ENCODE data around the gene PLEKHJ1.
A peak's percentile ranks its signal among the peaks of the same experiment; 100 is the strongest.

The PLEKHJ1 gene

GRCh38 chr19:2269244-2270156, 33.4 kb upstream of the PLEKHJ1 start:
- DNase-seq (ENCODE audit: low read depth) = peak; percentile 99

GRCh38 chr19:2268861-2269243, 32.7 kb upstream of the PLEKHJ1 start:
- no peak for DNase-seq (ENCODE audit: low read depth)

GRCh38 chr19:2268480-2268830, 32.3 kb upstream of the PLEKHJ1 start:
- no peak for DNase-seq (ENCODE audit: low read depth)

- DNase-seq (ENCODE audit: low read depth) = no peak
Measured at GRCh38 chr19:2266183-2266993, 30.3 kb upstream of the PLEKHJ1 start.

GRCh38 chr19:2261438-2262172, 25.5 kb upstream of the PLEKHJ1 start:
- no peak for DNase-seq (ENCODE audit: low read depth)

DNA sequence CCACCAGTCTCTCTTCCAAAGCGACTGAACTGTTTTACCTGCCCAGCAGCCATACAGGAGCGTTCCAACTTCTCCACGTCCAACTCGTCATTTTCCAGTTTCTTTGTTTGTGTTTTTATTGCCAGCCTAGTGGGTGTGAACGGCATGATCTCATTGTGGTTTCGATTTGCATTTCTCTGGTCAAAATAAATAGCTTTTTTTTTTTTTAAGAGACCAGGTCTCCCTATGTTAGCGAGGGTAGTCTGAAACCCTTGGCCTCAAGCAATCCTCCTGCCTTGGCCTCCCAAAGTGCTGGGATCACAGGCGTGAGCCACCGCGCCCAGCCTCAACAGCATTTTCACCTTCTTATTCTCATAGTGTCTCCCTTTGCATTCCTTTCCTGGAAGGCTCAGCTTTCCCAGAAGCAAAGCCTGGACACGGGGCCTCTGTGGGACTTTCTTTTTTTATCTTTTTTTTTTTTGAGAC, 24.2 kb upstream of the PLEKHJ1 start:
- no peak for DNase-seq (ENCODE audit: low read depth)

GRCh38 chr19:2259336-2259735, 23.2 kb upstream of the PLEKHJ1 start:
- no peak for DNase-seq (ENCODE audit: low read depth)

- no peak for DNase-seq (ENCODE audit: low read depth)
Measured at GRCh38 chr19:2255982-2256685, 20.0 kb upstream of the PLEKHJ1 start, which contains the start of gene JSRP1. JSRP1 (minus strand) TSS chr19:2256417; CDS start chr19:2255314, 1,103 bp downstream.

GRCh38 chr19:2255112-2255845, 19.1 kb upstream of the PLEKHJ1 start:
- no peak for DNase-seq (ENCODE audit: low read depth)

DNA sequence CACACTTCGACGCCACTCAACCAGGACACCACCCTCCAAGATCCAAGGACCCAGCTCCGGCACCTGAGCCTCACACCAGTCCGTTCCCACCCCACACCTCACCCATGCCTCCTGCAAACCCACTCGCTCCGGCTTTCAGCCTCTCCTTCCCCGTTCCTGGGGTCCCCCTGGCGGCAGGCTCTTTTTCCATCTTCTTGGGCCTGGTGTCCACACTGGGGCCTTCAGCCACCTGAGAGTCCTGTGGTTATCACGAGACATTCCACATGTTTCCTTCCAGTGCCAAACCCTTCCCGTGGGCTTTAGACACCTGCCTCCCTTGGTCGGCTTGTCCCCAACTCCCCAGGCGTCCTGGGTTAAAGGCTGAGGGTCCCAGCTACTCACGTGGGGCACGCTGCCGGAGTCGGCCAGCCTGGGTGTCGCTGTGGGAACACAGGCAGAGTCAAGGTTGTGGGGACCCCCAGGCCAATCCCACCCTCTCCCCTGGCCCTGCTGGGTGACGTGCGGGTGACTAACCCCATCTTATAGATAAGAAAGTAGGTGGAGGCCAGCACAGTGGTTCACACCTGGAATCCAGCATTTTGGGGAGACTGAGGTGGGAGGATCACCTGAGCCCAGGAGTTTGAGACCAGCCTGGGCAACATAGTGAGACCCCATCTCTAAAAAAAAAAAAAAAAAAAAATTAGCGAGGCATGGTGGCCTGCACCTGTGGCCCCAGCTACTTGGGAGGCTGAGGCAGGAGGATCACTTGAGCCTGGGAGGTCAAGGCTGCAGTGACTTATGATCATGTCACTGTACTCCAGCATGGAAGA, 18.1 kb upstream of the PLEKHJ1 start:
- no peak for DNase-seq (ENCODE audit: low read depth)

DNA sequence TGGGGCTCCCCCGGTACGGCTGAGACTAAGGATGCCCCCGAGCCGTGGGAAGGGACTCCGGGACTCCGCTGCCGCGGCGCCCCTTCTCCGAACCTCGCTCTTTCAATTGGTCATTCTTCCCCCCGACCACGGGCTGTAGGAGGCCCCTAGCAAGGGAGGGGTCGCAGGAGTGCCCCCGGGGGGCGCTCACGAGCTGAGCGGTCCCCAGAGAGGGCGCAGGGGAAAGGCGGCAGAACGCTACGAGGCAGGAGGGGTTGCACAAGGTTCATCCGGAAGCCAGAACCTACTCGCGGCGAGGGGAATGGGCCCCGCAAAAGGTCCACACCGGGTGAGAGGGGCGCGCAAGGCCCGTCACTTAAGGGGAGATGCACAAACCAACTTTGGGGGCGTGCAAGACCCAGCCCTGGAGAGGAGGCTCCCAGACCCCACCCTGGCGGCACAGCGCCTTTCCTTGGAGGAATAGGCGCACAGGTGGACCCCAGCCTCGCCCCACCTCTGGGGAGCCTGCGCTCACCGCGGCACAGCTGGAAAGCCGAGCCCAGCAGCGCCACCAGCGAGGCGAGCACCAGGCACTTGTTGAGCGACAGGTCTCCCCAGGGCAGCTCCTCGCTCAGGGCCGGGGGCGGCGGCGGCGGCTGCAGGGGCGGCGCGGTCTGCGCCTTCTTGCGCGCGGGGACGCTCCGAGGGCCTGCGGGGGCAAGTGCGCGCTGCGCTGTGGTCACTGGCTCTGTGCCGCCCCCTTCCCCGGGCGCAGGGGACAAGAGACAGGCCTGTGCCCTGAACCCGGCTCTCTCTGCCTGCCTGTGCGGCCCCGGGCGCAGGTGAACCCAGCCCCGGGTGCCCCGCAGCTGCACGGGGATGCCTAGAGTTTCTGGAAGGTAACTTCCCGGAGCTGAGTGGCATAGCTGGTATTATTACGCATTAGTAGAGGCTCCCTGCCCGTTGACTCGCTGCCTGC, 17.3 kb upstream of the PLEKHJ1 start:
- no peak for DNase-seq (ENCODE audit: low read depth)

DNA sequence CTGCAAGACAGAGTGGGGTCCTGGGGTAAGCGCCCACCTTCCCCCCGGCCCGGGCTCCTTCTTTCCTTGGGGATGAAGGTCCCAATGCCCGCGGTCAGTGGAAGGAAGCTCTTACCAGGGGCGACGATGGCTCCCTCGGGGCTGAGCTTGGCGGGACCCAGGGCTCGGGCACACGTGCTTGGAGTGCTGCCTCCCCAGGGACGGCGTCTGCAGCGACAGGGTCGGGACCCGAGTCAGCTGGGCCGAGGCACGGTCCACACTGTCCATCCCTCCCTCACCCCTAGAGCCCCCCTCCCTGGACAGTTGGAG, 16.6 kb upstream of the PLEKHJ1 start:
- no peak for DNase-seq (ENCODE audit: low read depth)

GRCh38 chr19:2252055-2252796, 16.1 kb upstream of the PLEKHJ1 start:
- DNase-seq (ENCODE audit: low read depth) = no peak

DNA sequence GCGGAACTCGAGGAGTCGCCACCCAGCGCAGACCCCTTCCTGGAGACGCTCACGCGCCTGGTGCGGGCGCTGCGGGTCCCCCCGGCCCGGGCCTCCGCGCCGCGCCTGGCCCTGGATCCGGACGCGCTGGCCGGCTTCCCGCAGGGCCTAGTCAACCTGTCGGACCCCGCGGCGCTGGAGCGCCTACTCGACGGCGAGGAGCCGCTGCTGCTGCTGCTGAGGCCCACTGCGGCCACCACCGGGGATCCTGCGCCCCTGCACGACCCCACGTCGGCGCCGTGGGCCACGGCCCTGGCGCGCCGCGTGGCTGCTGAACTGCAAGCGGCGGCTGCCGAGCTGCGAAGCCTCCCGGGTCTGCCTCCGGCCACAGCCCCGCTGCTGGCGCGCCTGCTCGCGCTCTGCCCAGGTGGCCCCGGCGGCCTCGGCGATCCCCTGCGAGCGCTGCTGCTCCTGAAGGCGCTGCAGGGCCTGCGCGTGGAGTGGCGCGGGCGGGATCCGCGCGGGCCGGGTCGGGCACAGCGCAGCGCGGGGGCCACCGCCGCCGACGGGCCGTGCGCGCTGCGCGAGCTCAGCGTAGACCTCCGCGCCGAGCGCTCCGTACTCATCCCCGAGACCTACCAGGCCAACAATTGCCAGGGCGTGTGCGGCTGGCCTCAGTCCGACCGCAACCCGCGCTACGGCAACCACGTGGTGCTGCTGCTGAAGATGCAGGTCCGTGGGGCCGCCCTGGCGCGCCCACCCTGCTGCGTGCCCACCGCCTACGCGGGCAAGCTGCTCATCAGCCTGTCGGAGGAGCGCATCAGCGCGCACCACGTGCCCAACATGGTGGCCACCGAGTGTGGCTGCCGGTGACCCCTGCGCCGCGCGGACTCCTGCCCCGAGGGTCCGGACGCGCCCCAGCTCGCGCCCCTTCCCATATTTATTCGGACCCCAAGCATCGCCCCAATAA, 15.3 kb upstream of the PLEKHJ1 start:
- no peak for DNase-seq (ENCODE audit: low read depth)

GRCh38 chr19:2250766-2251105, 14.6 kb upstream of the PLEKHJ1 start:
- no peak for DNase-seq (ENCODE audit: low read depth)

GRCh38 chr19:2249880-2250765, 14.0 kb upstream of the PLEKHJ1 start:
- DNase-seq (ENCODE audit: low read depth) = no peak
